ENCODE results near the gene MAN1C1. TPM values are rescaled to one million over a fixed set of nuclear protein-coding genes. Genes with fewer than 3 reads are reported as not detected.

MAN1C1 gene
- total RNA-seq, 4 donors from 2014 or later, result 14.6 to 25.1 (median 17.5) TPM

GRCh38 chr1:25701030-25701785 is 84.6 kb downstream of the MAN1C1 start:
- 88 to 90% methylated on average over 9 of the region's 9 CpGs for WGBS, 2 donors
- Histone ChIP-seq H3K4me1 (peaks cover 0 to 79% (median 29%) of the 10 kb centered on the region in 4 donors), H3K27me3 (no peaks in the 10 kb centered on the region), H3K36me3 (no peaks in the 10 kb centered on the region), H3K9me3 (no peaks in the 10 kb centered on the region), H3K27ac (peak overlapping the region in 2 of 4 donors; percentile 37 to 74), H3K4me3 (no peak overlapping the region)
- TF ChIP-seq EP300 (IDR thresholded peaks at IDR 0.05), result no peak
- TF ChIP-seq POLR2A (IDR thresholded peaks at IDR 0.05), result no peak
- no peak for TF ChIP-seq CTCF (IDR thresholded peaks at IDR 0.05)
- DNase-seq (ENCODE audit: low spot score in 2 of 2), result no peak

GRCh38 chr1:25702101-25702775 is 85.6 kb downstream of the MAN1C1 start:
- Histone ChIP-seq H3K9me3 (no peaks in the 10 kb centered on the region), H3K36me3 (no peaks in the 10 kb centered on the region), H3K4me1 (peaks cover 0 to 81% (median 32%) of the 10 kb centered on the region in 4 donors), H3K27ac (no peak overlapping the region), H3K4me3 (no peak overlapping the region), H3K27me3 (no peaks in the 10 kb centered on the region)
- WGBS, 2 donors, result 81 to 91% methylated on average over 11 of the region's 11 CpGs
- DNase-seq (ENCODE audit: low spot score in 2 of 2), result no peak
- TF ChIP-seq POLR2A (IDR thresholded peaks at IDR 0.05) (no peak), EP300 (IDR thresholded peaks at IDR 0.05) (no peak), CTCF (IDR thresholded peaks at IDR 0.05) (no peak)

- no peaks in the 10 kb centered on the region for H3K36me3 ChIP-seq
- no peak for DNase-seq (ENCODE audit: low spot score in 2 of 2)
- TF ChIP-seq CTCF (IDR thresholded peaks at IDR 0.05), result no peak
- no peak for TF ChIP-seq POLR2A (IDR thresholded peaks at IDR 0.05)
- no peak for TF ChIP-seq EP300 (IDR thresholded peaks at IDR 0.05)
- H3K27me3 ChIP-seq, result no peaks in the 10 kb centered on the region
- peaks cover 0 to 82% (median 34%) of the 10 kb centered on the region in 4 donors for H3K4me1 ChIP-seq
- no peak overlapping the region for H3K27ac ChIP-seq
- no peaks in the 10 kb centered on the region for H3K9me3 ChIP-seq
- whole genome bisulfite sequencing, 2 donors, result 83 to 95% methylated on average over 4 to 5 of the region's 5 CpGs
- H3K4me3 ChIP-seq, result no peak overlapping the region
Measured at GRCh38 chr1:25703041-25703440, 86.5 kb downstream of the MAN1C1 start.

- H3K27me3 ChIP-seq, result no peaks in the 10 kb centered on the region
- H3K9me3 ChIP-seq, result no peaks in the 10 kb centered on the region
- DNase-seq (ENCODE audit: low spot score in 2 of 2), result no peak
- no peak for TF ChIP-seq CTCF (IDR thresholded peaks at IDR 0.05)
- TF ChIP-seq POLR2A (IDR thresholded peaks at IDR 0.05), result no peak
- TF ChIP-seq EP300 (IDR thresholded peaks at IDR 0.05), result no peak
- no peak overlapping the region for H3K4me3 ChIP-seq
- no peak overlapping the region for H3K27ac ChIP-seq
- no peaks in the 10 kb centered on the region for H3K36me3 ChIP-seq
- WGBS, 2 donors, result 77 to 79% methylated on average over 6 of the region's 6 CpGs
- peaks cover 0 to 85% (median 34%) of the 10 kb centered on the region in 4 donors for H3K4me1 ChIP-seq
Measured at GRCh38 chr1:25703671-25704266, 87.2 kb downstream of the MAN1C1 start.

GRCh38 chr1:25704267-25704691 is 87.7 kb downstream of the MAN1C1 start:
- Histone ChIP-seq H3K4me3 (no peak overlapping the region), H3K4me1 (peaks cover 0 to 80% (median 34%) of the 10 kb centered on the region in 4 donors), H3K9me3 (no peaks in the 10 kb centered on the region), H3K27me3 (no peaks in the 10 kb centered on the region), H3K36me3 (no peaks in the 10 kb centered on the region), H3K27ac (no peak overlapping the region)
- 71 to 74% methylated on average over 7 of the region's 7 CpGs for WGBS, 2 donors
- no peak for DNase-seq (ENCODE audit: low spot score in 2 of 2)
- no peak for TF ChIP-seq POLR2A (IDR thresholded peaks at IDR 0.05)
- peak in 1 of 2 donors; percentile 67 for TF ChIP-seq EP300 (IDR thresholded peaks at IDR 0.05)
